ENCODE measurements around the gene DDX20.

DNA sequence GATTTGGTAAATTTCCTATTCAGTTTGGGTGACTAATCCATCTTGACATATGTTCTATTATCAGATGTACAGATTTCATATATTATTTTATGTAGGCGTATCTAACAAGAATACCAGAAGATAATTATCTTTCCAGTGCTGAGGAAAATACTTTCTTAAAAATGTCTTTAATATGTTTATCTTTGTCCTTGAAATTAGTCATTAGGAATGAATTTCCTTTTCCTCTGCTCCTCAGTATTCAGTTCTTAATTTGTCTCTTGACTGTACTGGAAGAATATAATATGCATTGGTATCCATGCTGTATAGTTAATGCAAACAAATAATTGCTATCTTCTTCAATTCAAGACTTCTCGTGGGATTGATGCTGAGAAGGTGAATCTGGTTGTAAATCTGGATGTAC is 6.6 kb downstream of the DDX20 start:
- no peak for TF ChIP-seq SIN3A (IDR thresholded peaks at IDR 0.05; ENCODE audit: borderline replicate concordance, insufficient read depth, low read length)
- TF ChIP-seq TAF1 (IDR thresholded peaks at IDR 0.05; ENCODE audit: borderline replicate concordance, insufficient read depth, low read length), result no peak
- TF ChIP-seq, protein P1, sequence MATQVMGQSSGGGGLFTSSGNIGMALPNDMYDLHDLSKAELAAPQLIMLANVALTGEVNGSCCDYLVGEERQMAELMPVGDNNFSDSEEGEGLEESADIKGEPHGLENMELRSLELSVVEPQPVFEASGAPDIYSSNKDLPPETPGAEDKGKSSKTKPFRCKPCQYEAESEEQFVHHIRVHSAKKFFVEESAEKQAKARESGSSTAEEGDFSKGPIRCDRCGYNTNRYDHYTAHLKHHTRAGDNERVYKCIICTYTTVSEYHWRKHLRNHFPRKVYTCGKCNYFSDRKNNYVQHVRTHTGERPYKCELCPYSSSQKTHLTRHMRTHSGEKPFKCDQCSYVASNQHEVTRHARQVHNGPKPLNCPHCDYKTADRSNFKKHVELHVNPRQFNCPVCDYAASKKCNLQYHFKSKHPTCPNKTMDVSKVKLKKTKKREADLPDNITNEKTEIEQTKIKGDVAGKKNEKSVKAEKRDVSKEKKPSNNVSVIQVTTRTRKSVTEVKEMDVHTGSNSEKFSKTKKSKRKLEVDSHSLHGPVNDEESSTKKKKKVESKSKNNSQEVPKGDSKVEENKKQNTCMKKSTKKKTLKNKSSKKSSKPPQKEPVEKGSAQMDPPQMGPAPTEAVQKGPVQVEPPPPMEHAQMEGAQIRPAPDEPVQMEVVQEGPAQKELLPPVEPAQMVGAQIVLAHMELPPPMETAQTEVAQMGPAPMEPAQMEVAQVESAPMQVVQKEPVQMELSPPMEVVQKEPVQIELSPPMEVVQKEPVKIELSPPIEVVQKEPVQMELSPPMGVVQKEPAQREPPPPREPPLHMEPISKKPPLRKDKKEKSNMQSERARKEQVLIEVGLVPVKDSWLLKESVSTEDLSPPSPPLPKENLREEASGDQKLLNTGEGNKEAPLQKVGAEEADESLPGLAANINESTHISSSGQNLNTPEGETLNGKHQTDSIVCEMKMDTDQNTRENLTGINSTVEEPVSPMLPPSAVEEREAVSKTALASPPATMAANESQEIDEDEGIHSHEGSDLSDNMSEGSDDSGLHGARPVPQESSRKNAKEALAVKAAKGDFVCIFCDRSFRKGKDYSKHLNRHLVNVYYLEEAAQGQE (IDR thresholded peaks at IDR 0.05; ENCODE audit: insufficient read depth in 1 of 2, low read depth in 2 of 2, low read length in 2 of 2), result no peak
